Smooth muscle cell (in vitro differentiated cells): Measurements from ENCODE around the gene APOBEC3C. TPM values are rescaled to one million over a fixed set of nuclear protein-coding genes. Genes with fewer than 3 reads are reported as not detected.

Experiments used
- DNase-seq: peaks from one replicate; lab custom pipeline; 2025; ENCODE audit not compliant: unreplicated experiment; lab: John Stamatoyannopoulos, UW
- H2AFZ ChIP-seq: fragments of 200-600 bp; sonication (generic); 2 replicates; pipeline ENCODE4 v1.6.0; 2016; ENCODE audit warnings: antibody characterized with exemption, low read depth, mild to moderate bottlenecking
- H3F3A ChIP-seq: fragments of 200-600 bp; sonication (generic); 2 replicates; pipeline ENCODE4 v1.6.0; 2017; ENCODE audit warnings: antibody characterized with exemption, low read depth
- H3K27ac ChIP-seq: fragments of 200-600 bp; sonication (generic); 2 replicates; pipeline ENCODE4 v1.5.1; 2016; ENCODE audit warnings: low read depth, mild to moderate bottlenecking
- H3K27me3 ChIP-seq: fragments of 200-600 bp; sonication (generic); 2 replicates; pipeline ENCODE4 v1.6.1; 2016; ENCODE audit warnings: low read depth, mild to moderate bottlenecking
- H3K36me3 ChIP-seq: fragments of 200-600 bp; sonication (generic); 2 replicates; pipeline ENCODE4 v1.5.1; 2016; ENCODE audit warnings: low read depth
- H3K4me1 ChIP-seq: fragments of 200-600 bp; sonication (generic); 2 replicates; pipeline ENCODE4 v1.5.1; 2016; ENCODE audit warnings: low read depth
- H3K4me2 ChIP-seq: fragments of 200-600 bp; sonication (generic); 2 replicates; pipeline ENCODE4 v1.6.0; 2016; ENCODE audit warnings: mild to moderate bottlenecking
- H3K4me3 ChIP-seq: fragments of 200-600 bp; sonication (generic); 2 replicates; pipeline ENCODE4 v1.5.1; 2016; ENCODE audit warnings: mild to moderate bottlenecking
- H3K79me2 ChIP-seq: fragments of 200-600 bp; sonication (generic); 2 replicates; pipeline ENCODE4 v1.6.0; 2016; ENCODE audit warnings: low read depth, mild to moderate bottlenecking
- H3K9ac ChIP-seq: fragments of 200-600 bp; sonication (generic); 2 replicates; pipeline ENCODE4 v1.6.0; 2016; ENCODE audit warnings: low read depth
- H3K9me3 ChIP-seq: fragments of 200-600 bp; sonication (generic); replicated peaks from 2 replicates; pipeline ENCODE4 v1.5.1; 2016; ENCODE audit warnings: low read depth
- H4K20me1 ChIP-seq: fragments of 200-600 bp; sonication (generic); 2 replicates; pipeline ENCODE4 v1.6.0; 2016; ENCODE audit warnings: low read depth
- CTCF ChIP-seq: fragments of 200-600 bp; sonication (generic); IDR thresholded peaks from 2 replicates; pipeline ENCODE4 v1.5.1; 2017; ENCODE audit warnings: borderline replicate concordance, mild to moderate bottlenecking, antibody characterized with exemption; ENCODE audit not compliant: insufficient read depth, poor library complexity, severe bottlenecking
- WGBS: methylation state at CpG from one replicate; pipeline ENCODE4 v1.1.7; 2016; ENCODE audit warnings: low lambda C conversion rate; 5-methylcytosine and 5-hydroxymethylcytosine counted together
- polyA plus RNA-seq: library from polyadenylated mRNA; unstranded; fragments of >200 nt; fragmentation: Nextera tagmentation; extraction: Ambion mirVana; gene quantifications from 2 replicates; pipeline ENCODE4 v1.2.1, GENCODE V29; 2016
- total RNA-seq: library from RNA; depleted of rRNA; stranded (reverse); fragments of >200 nt; gene quantifications from 2 replicates; pipeline ENCODE4 v1.2.3, GENCODE V29; 2014

The APOBEC3C gene
- total and polyA plus RNA-seq, 2 experiments from 2014 or later: 5.3 to 38.0 TPM

GRCh38 chr22:39068033-39068785 is 54.2 kb downstream of the APOBEC3C start:
- Histone ChIP-seq H3K27me3 (no peaks in the 10 kb centered on the region), H3K4me1 (no peaks in the 10 kb centered on the region), H3K79me2 (no peaks in the 10 kb centered on the region), H3K27ac (no peak overlapping the region), H3K9me3 (no peaks in the 10 kb centered on the region), H3K4me2 (no peak overlapping the region), H3F3A (no peaks in the 10 kb centered on the region), H3K4me3 (no peak overlapping the region), H4K20me1 (no peaks in the 10 kb centered on the region), H2AFZ (no peak overlapping the region), H3K9ac (no peak overlapping the region), H3K36me3 (no peaks in the 10 kb centered on the region)
- TF ChIP-seq CTCF: no peak
- DNase-seq: no peak
- WGBS: 55% methylated on average over 13 of the region's 13 CpGs

Other genes starting within 250 kb of the APOBEC3C start
- gene DNAL4, start 220.1 kb upstream of the APOBEC3C start, total RNA-seq: 13.5 and 16.7 TPM in 2 replicates
- gene DNAL4, start 220.1 kb upstream of the APOBEC3C start, polyA plus RNA-seq: 29.7 and 33.5 TPM in 2 replicates
- gene NPTXR, start 170.2 kb upstream of the APOBEC3C start, total RNA-seq: 1.3 and 2.0 TPM in 2 replicates
- gene NPTXR, start 170.2 kb upstream of the APOBEC3C start, polyA plus RNA-seq: 3.2 and 3.9 TPM in 2 replicates
- gene CBX6, start 142.0 kb upstream of the APOBEC3C start, total RNA-seq: 11.6 and 13.5 TPM in 2 replicates
- gene CBX6, start 142.0 kb upstream of the APOBEC3C start, polyA plus RNA-seq: 23.9 and 27.4 TPM in 2 replicates
- 0.18 and 0.94 TPM in 2 replicates for gene APOBEC3A, start 56.6 kb upstream of the APOBEC3C start, total RNA-seq
- gene APOBEC3A, start 56.6 kb upstream of the APOBEC3C start, polyA plus RNA-seq: not detected in 2 replicates
- gene APOBEC3B, start 31.9 kb upstream of the APOBEC3C start, total RNA-seq: 0.22 and 0.58 TPM in 2 replicates
- 4.9 and 5.6 TPM in 2 replicates for gene APOBEC3B, start 31.9 kb upstream of the APOBEC3C start, polyA plus RNA-seq
- gene APOBEC3D, start 6.9 kb downstream of the APOBEC3C start, total RNA-seq: 0.18 and 2.3 TPM in 2 replicates
- 0.51 and 1.9 TPM in 2 replicates for gene APOBEC3D, start 6.9 kb downstream of the APOBEC3C start, polyA plus RNA-seq
- 0.04 and 1.3 TPM in 2 replicates for gene APOBEC3F, start 26.6 kb downstream of the APOBEC3C start, total RNA-seq
- 7.7 and 8.2 TPM in 2 replicates for gene APOBEC3F, start 26.6 kb downstream of the APOBEC3C start, polyA plus RNA-seq
- 1.9 and 10.3 TPM in 2 replicates for gene APOBEC3G, start 63.0 kb downstream of the APOBEC3C start, total RNA-seq
- 2.9 and 3.2 TPM in 2 replicates for gene APOBEC3G, start 63.0 kb downstream of the APOBEC3C start, polyA plus RNA-seq
- 0.31 TPM in 1 of 2 replicates, not detected in the other for gene APOBEC3H, start 83.0 kb downstream of the APOBEC3C start, total RNA-seq
- 0.57 and 1.5 TPM in 2 replicates for gene APOBEC3H, start 83.0 kb downstream of the APOBEC3C start, polyA plus RNA-seq
- gene CBX7, start 138.4 kb downstream of the APOBEC3C start, total RNA-seq: 0.40 and 4.8 TPM in 2 replicates
- 1.7 and 2.2 TPM in 2 replicates for gene CBX7, start 138.4 kb downstream of the APOBEC3C start, polyA plus RNA-seq
- gene PDGFB, start 230.7 kb downstream of the APOBEC3C start, total RNA-seq: 1.9 and 2.1 TPM in 2 replicates
- 0.31 and 3.0 TPM in 2 replicates for gene PDGFB, start 230.7 kb downstream of the APOBEC3C start, polyA plus RNA-seq